ENCODE data around the gene INHBC. TPM values are rescaled to one million over a fixed set of nuclear protein-coding genes. Genes with fewer than 3 reads are reported as not detected.
A peak's percentile ranks its signal among the peaks of the same experiment; 100 is the strongest.
"Not testable (repeated sequence)": the region's sequence is repeated elsewhere in the genome, so short reads cannot be mapped to it uniquely, and the experiment has no call there.

The INHBC gene
- total RNA-seq, 1 experiment from 2014 or later: not detected

- peak; percentile 11 for DNase-seq (ENCODE audit: low read depth)
Observed at GRCh38 chr12:57429473-57430111, 5.0 kb upstream of the INHBC start.

GRCh38 chr12:57430112-57430930, 4.3 kb upstream of the INHBC start:
- peak; percentile 15 for DNase-seq (ENCODE audit: low read depth)

- peak; percentile 92 for DNase-seq (ENCODE audit: low read depth)
Observed at GRCh38 chr12:57430931-57431566, 3.5 kb upstream of the INHBC start, which contains the start of gene R3HDM2. Gene R3HDM2, minus strand, starts transcription at chr12:57431043. Its CDS starts 120,615 bp downstream, at chr12:57310428.

GRCh38 chr12:57431654-57432188, 2.9 kb upstream of the INHBC start:
- no peak for DNase-seq (ENCODE audit: low read depth)

GRCh38 chr12:57433370-57433769, 1.2 kb upstream of the INHBC start:
- no peak for DNase-seq (ENCODE audit: low read depth)

GRCh38 chr12:57435293-57435692, 709 bp downstream of the INHBC start:
- no peak for DNase-seq (ENCODE audit: low read depth)

- DNase-seq (ENCODE audit: low read depth): no peak
Observed at GRCh38 chr12:57438400-57438799, 3.8 kb downstream of the INHBC start.

GRCh38 chr12:57439762-57440266, 5.2 kb downstream of the INHBC start:
- DNase-seq (ENCODE audit: low read depth): no peak

GRCh38 chr12:57441393-57441792, 6.8 kb downstream of the INHBC start:
- DNase-seq (ENCODE audit: low read depth): not testable (repeated sequence)

- DNase-seq (ENCODE audit: low read depth): no peak
Observed at GRCh38 chr12:57441846-57442427, 7.4 kb downstream of the INHBC start.

GRCh38 chr12:57444337-57444736, 9.8 kb downstream of the INHBC start:
- DNase-seq (ENCODE audit: low read depth): not testable (repeated sequence)

- no peak for DNase-seq (ENCODE audit: low read depth)
Observed at GRCh38 chr12:57444744-57445143, 10.2 kb downstream of the INHBC start.

- DNase-seq (ENCODE audit: low read depth): no peak
Observed at GRCh38 chr12:57446292-57446960, 11.8 kb downstream of the INHBC start.

- DNase-seq (ENCODE audit: low read depth): no peak
Observed at GRCh38 chr12:57448669-57449068, 14.1 kb downstream of the INHBC start.

GRCh38 chr12:57449375-57449774, 14.8 kb downstream of the INHBC start:
- no peak for DNase-seq (ENCODE audit: low read depth)

- no peak for DNase-seq (ENCODE audit: low read depth)
Observed at GRCh38 chr12:57450057-57450456, 15.5 kb downstream of the INHBC start.

- DNase-seq (ENCODE audit: low read depth): no peak
Observed at GRCh38 chr12:57451233-57451778, 16.7 kb downstream of the INHBC start.

GRCh38 chr12:57452181-57452936, 17.8 kb downstream of the INHBC start:
- DNase-seq (ENCODE audit: low read depth): peak; percentile 71

- peak; percentile 63 for DNase-seq (ENCODE audit: low read depth)
Observed at GRCh38 chr12:57452937-57453509, 18.4 kb downstream of the INHBC start.

- DNase-seq (ENCODE audit: low read depth): no peak
Observed at GRCh38 chr12:57454213-57454565, 19.6 kb downstream of the INHBC start.
